ENCODE results near the gene DDX17. TPM values are rescaled to one million over a fixed set of nuclear protein-coding genes. Genes with fewer than 3 reads are reported as not detected.

DDX17 gene
- total and polyA plus RNA-seq, 2 donors (not counting 1 experiment from before 2014, with no cell fraction given), result 325 to 362 TPM

DNA sequence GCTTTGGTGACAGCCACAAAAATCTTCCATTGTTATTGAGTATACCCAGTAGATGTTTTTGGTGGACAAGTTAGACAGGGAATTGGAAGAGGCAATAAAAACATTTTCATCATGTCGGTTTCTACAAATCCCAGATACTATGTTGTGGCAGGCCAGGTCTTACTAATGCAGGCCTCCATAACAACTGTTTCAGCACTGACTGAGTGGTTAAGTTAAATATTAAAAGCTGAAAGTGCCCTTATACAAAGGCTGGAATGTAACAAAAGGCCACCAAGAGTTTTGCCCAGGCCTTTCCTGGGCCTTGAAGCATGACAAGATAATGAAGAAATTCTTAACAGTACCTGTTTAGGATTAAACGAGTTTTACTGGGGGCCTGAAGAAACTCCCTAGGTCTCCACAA, 34.6 kb upstream of the DDX17 start:
- no peaks in the 10 kb centered on the region for H3K36me3 ChIP-seq (ENCODE audit: control insufficient read depth, insufficient read depth, low read length)
- no peaks in the 10 kb centered on the region for H4K20me1 ChIP-seq (ENCODE audit: control insufficient read depth, extremely low read depth, insufficient read depth, low read length)
- no peak overlapping the region for H2AFZ ChIP-seq (ENCODE audit: low read length)
- no peaks in the 10 kb centered on the region for H3K9me3 ChIP-seq (ENCODE audit: control insufficient read depth, insufficient read depth, low read depth, low read length)
- no peak overlapping the region for H3K9ac ChIP-seq (ENCODE audit: insufficient read depth, low read length)
- H3K4me1 ChIP-seq (ENCODE audit: control insufficient read depth, extremely low read depth, insufficient read depth, low read length), result no peaks in the 10 kb centered on the region
- TF ChIP-seq CTCF (conservative IDR thresholded peaks at IDR 0.05 in 1 of 2, IDR thresholded peaks at IDR 0.05 in 1 of 2; ENCODE audit: low read depth in 1 of 2, low read length in 2 of 2), result no peak
- TF ChIP-seq EZH2 (IDR thresholded peaks at IDR 0.05; ENCODE audit: low read length, missing control alignments), result no peak
- no peak overlapping the region for H3K27ac ChIP-seq (ENCODE audit: insufficient read depth, low read length)
- H3K4me2 ChIP-seq (ENCODE audit: extremely low read depth, insufficient read depth, low read length), result no peak overlapping the region
- DNase-seq (ENCODE audit: low read depth in 2 of 2), result no peak
- H3K27me3 ChIP-seq (ENCODE audit: control insufficient read depth, insufficient read depth, low read length), result no peaks in the 10 kb centered on the region
- H3K79me2 ChIP-seq (ENCODE audit: control insufficient read depth, insufficient read depth, low read length), result no peaks in the 10 kb centered on the region
- H3K4me3 ChIP-seq (replicated peaks in 1 of 4; ENCODE audit: control extremely low read depth in 1 of 4, insufficient read depth in 1 of 4, low read depth in 3 of 4, low read length in 4 of 4), result no peak overlapping the region

- no peak overlapping the region for H3K27ac ChIP-seq (ENCODE audit: insufficient read depth, low read length)
- no peaks in the 10 kb centered on the region for H3K9me3 ChIP-seq (ENCODE audit: control insufficient read depth, insufficient read depth, low read depth, low read length)
- no peaks in the 10 kb centered on the region for H4K20me1 ChIP-seq (ENCODE audit: control insufficient read depth, extremely low read depth, insufficient read depth, low read length)
- H3K4me2 ChIP-seq (ENCODE audit: extremely low read depth, insufficient read depth, low read length), result no peak overlapping the region
- no peaks in the 10 kb centered on the region for H3K79me2 ChIP-seq (ENCODE audit: control insufficient read depth, insufficient read depth, low read length)
- H3K4me3 ChIP-seq (replicated peaks in 1 of 4; ENCODE audit: control extremely low read depth in 1 of 4, insufficient read depth in 1 of 4, low read depth in 3 of 4, low read length in 4 of 4), result no peak overlapping the region
- H3K36me3 ChIP-seq (ENCODE audit: control insufficient read depth, insufficient read depth, low read length), result no peaks in the 10 kb centered on the region
- TF ChIP-seq CTCF (conservative IDR thresholded peaks at IDR 0.05 in 1 of 2, IDR thresholded peaks at IDR 0.05 in 1 of 2; ENCODE audit: low read depth in 1 of 2, low read length in 2 of 2) (no peak), EZH2 (IDR thresholded peaks at IDR 0.05; ENCODE audit: low read length, missing control alignments) (no peak)
- H3K9ac ChIP-seq (ENCODE audit: insufficient read depth, low read length), result no peak overlapping the region
- no peak for DNase-seq (ENCODE audit: low read depth in 2 of 2)
- H3K4me1 ChIP-seq (ENCODE audit: control insufficient read depth, extremely low read depth, insufficient read depth, low read length), result no peaks in the 10 kb centered on the region
- H2AFZ ChIP-seq (ENCODE audit: low read length), result no peak overlapping the region
- H3K27me3 ChIP-seq (ENCODE audit: control insufficient read depth, insufficient read depth, low read length), result no peaks in the 10 kb centered on the region
Measured at GRCh38 chr22:38531251-38531938, 25.3 kb upstream of the DDX17 start.

GRCh38 chr22:38524429-38524828, 18.3 kb upstream of the DDX17 start:
- Histone ChIP-seq H4K20me1 (ENCODE audit: control insufficient read depth, extremely low read depth, insufficient read depth, low read length) (no peaks in the 10 kb centered on the region), H3K27me3 (ENCODE audit: control insufficient read depth, insufficient read depth, low read length) (no peaks in the 10 kb centered on the region), H2AFZ (ENCODE audit: low read length) (no peak overlapping the region), H3K4me2 (ENCODE audit: extremely low read depth, insufficient read depth, low read length) (no peak overlapping the region), H3K36me3 (ENCODE audit: control insufficient read depth, insufficient read depth, low read length) (no peaks in the 10 kb centered on the region), H3K4me1 (ENCODE audit: control insufficient read depth, extremely low read depth, insufficient read depth, low read length) (no peaks in the 10 kb centered on the region), H3K79me2 (ENCODE audit: control insufficient read depth, insufficient read depth, low read length) (no peaks in the 10 kb centered on the region), H3K4me3 (replicated peaks in 1 of 4; ENCODE audit: control extremely low read depth in 1 of 4, insufficient read depth in 1 of 4, low read depth in 3 of 4, low read length in 4 of 4) (no peak overlapping the region), H3K9me3 (ENCODE audit: control insufficient read depth, insufficient read depth, low read depth, low read length) (no peaks in the 10 kb centered on the region), H3K9ac (ENCODE audit: insufficient read depth, low read length) (no peak overlapping the region), H3K27ac (ENCODE audit: insufficient read depth, low read length) (no peak overlapping the region)
- no peak for TF ChIP-seq EZH2 (IDR thresholded peaks at IDR 0.05; ENCODE audit: low read length, missing control alignments)
- TF ChIP-seq CTCF (conservative IDR thresholded peaks at IDR 0.05 in 1 of 2, IDR thresholded peaks at IDR 0.05 in 1 of 2; ENCODE audit: low read depth in 1 of 2, low read length in 2 of 2), result no peak
- DNase-seq (ENCODE audit: low read depth in 2 of 2), result no peak
